Measurements from ENCODE around the gene BCAM.
"Not testable (repeated sequence)": the region's sequence is repeated elsewhere in the genome, so short reads cannot be mapped to it uniquely, and the experiment has no call there.

Gene BCAM, protein sequence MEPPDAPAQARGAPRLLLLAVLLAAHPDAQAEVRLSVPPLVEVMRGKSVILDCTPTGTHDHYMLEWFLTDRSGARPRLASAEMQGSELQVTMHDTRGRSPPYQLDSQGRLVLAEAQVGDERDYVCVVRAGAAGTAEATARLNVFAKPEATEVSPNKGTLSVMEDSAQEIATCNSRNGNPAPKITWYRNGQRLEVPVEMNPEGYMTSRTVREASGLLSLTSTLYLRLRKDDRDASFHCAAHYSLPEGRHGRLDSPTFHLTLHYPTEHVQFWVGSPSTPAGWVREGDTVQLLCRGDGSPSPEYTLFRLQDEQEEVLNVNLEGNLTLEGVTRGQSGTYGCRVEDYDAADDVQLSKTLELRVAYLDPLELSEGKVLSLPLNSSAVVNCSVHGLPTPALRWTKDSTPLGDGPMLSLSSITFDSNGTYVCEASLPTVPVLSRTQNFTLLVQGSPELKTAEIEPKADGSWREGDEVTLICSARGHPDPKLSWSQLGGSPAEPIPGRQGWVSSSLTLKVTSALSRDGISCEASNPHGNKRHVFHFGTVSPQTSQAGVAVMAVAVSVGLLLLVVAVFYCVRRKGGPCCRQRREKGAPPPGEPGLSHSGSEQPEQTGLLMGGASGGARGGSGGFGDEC

DNA sequence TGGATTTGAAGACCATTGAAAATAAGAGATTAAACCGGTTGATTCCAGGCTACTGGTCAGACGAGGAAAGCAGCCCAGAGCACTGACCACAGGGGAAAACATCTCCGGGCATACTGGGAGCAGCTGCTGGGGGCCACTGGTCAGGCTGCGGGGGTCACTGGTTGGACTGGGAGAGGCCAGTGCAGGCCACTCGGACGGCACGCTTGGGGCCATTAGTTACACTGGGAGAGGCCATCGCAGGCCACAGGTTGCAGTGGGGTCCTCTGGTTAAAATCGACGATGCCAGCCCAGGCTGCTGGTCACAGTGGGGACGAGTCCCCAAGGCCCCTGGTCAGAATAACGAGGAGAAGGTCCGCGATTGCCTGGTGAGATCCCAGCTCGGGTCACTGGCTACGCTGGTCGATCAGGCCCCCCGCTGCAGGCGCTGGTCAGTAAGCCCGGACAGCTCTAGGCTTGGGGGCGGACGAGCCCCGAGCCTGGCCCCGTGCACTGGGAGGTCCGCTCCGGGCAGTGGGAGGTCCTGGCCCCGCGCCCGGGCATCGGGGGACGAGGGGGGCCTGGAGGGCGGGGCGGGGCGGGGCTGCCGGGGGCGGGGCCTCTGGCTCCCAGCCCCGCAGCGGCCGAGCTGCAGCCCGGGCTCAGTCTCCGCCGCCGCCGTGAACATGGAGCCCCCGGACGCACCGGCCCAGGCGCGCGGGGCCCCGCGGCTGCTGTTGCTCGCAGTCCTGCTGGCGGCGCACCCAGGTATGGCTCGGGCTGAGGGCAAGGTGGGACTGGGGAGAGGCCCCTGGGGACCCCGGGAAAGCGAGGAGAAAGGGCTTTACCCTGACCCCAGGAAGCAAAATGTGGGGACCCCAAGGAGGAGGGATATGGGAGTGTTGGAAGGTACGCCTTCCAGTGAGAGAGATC, at the start of gene BCAM:
BCAM (plus strand) TSS at position 641 of the 909 bp plus-strand sequence; CDS start at position 663, 22 bp downstream.
- peak; percentile 60 for DNase-seq

DNA sequence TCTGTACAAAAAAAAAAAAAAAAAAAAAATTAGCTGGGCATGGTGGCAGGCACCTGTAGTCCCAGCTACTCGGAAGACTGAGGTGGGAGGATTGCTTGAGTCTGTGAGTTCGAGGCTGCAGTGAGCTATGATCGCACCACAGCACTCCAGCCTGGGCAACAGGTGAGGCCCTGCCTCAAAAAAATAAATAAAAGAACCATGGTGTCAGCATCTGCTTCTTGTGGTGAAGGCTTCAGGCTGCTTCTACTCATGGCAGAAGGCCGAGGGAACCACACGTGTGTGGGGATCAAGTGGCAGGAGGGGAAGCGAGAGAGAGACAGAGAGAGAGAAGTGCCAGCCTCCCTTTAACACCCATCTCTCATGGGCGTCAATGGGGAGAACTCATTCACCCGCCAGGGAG, 46.9 kb upstream of the BCAM start:
- DNase-seq, result no peak

DNA sequence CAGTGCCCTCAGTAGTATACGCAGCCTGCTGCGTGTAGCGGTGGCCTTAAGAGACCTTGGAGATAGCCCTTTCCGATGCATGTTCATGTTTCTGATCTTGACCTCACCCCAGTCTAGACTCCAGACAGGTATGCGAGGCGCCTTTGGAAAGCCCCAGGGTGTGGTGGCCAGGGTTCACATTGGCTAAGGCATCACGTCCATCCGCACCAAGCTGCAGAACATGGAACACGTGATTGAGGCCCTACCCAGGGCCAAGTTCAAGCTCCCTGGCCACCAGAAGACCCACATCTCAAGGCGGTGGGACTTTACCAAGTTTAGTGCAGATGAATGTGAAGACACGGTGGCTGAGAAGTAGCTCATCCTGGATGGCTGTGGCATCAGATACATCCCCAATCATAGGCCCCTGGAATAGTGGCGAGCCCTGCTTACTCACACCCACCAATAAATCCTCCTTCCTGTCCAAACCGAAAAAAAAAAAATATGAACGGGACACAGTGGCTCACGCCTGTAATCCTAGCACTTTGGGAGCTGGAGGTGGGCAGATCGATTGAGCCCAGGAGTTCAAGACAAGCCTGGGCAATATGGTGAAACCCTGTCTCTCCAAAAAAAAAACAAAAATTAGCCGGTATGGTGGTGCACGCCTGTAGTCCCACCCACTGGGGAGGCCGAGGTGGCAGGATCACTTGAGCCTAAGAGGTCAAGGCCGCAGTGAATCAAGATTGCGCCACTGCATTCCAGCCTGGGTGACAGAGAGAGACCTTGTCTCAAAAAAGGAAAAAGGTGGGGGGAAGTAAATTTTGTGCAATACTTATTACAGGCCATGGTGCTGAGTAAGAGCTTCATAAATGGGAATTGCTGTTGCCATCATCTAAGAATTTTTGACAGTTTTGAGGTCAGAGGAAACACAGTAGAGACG, 43.6 kb upstream of the BCAM start:
- DNase-seq, result no peak

DNA sequence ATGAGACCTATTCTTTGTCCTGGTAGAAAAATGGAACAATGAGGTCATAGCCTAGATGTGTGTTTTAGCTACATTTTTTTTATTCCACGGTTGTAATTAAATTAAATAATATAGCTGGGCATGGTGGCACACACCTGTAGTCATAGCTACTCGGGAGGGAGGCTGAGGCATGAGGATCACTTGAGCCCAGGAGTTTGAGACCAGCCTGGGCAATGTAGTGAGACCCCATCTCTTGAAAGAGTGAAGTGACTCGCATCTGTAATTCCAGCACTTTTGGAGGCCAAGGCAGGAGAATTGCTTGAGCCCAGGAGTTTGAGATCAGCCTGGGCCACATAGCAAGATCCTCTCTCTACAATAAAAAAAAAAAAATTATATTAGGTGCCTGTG, 43.0 kb upstream of the BCAM start:
- no peak for DNase-seq

DNA sequence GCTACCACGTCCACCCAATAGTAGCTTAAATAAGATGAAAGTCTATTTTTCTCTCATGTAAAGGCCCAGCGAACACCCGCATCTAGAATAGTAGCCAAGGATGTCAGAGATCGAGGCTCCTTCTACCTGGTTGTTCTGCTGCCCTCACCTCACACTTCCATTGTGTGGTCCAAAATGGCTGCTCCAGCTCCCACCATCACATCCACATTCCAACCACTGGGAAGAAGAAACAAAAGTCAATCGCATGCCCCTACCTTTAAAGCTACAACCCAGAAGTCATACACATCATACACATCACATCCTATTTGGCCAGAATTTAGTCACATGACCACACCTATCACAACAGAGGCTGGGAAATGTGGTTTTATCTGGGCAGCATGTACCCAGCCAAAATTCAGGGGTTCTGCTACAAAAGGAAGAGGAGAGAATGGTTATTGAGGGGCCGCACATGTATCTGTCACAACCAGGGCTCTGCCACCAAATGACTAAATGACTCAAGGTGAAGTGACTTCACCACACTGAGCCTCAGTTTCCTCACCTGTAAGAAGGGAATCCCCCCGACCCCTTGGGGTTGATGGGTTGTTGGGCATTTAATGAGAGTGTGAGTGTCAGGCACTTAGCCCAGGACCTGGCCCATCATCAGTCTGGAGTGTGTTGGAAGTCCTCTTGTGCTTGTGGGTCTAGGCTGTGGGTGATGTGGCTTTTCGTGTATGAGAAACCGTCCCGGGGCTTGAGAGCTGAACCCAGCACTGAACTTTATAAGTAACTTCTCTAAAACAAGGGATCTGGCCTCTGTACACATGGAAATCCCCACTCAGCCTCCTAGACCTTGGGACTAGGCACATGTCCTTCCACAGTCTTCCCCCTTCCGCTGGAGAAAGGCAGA, 41.4 kb upstream of the BCAM start:
- no peak for DNase-seq

DNA sequence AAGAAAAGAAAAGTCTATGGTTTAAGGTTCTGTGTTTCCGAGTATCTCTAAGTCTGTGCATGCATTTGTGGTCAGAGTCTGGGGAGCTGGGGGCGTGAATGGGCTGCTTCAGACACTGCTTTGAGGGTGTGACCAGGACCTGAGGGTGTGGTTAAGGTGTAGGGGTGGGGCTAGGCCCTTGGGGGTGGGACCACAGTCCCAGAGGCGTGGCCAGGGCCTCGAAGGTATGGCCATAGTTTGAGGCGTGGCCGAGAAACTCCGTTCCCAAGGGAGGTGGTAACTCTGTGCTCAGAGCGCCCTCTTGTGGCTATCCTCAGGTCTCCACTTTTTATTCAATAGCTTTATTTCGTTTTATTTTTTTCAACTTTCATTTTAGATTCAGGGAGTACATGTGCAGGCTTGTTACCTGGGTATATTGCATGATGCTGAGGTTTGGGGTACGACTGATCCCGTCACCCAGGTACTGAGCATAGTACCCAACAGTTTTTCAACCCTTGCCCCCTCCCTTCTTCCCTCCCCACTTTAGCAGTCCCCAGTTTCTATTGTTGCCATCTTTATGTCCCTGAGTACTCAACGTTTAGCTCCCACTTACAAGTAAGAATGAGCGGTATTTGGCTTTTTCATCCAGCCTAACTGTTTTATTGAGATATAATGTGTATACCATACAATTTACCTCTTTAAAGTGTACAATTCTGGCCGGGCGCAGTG, 38.2 kb upstream of the BCAM start:
- DNase-seq, result peak; percentile 99

DNA sequence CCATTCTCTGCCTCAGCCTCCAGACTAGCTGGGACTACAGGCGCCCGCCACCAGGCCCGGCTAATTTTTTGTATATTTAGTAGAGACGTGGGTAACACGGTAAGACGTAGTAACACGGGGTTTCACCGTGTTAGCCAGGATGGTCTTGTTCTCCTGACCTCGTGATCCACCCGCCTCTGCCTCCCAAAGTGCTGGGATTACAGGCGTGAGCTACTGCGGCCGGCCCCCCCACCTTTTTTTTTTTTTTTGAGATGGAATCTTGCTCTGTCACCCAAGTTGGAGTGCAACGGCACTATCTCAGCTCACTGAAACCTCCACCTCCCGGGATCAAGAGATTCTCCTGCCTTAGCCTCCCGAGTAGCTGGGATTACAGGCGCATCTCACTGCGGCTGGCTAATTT, 36.8 kb upstream of the BCAM start:
- DNase-seq, result not testable (repeated sequence)

DNA sequence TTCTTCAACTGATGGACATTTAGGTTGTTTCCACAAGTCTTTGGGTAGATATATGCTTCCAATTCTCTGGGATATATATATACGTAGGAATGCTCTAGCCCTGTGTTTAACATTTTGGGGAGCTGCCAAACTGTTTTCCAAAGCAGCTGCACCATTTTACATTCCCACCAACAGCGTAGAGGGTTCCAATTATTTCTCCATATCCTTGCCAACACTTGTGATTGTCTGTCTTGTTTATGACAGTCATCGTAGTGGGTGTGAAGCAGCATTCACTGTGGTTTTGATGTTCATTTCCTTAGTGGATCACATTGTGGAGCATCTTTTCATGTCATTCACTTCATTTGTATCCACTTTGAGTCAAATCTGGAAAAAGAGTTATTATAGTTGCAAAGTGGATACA, 35.9 kb upstream of the BCAM start:
- no peak for DNase-seq

DNA sequence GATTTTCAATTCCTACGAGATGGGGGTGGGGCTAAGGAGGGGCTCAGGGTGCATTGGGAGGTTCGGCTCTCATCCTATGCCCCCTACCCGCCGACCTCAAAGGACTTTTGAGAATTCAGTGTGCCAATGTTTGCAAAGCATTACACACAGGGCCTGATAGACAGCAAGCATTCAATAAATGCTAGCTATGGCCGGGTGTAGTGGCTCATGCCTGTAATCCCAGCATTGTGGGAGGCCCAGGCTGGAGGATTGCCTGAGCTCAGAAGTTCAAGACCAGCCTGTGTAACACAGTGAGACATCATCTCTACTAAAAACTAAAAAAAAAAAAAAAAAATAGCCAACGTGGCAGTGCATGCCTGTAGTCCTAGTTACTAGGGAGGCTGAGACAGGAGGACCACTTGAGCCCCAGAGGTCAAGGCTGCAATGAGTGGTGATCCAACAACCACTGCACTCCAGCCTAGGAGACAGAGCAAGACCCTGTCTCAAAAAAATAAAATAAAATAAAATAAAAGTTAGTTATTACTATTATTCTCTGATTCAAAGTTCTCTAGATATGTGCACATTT, 33.1 kb upstream of the BCAM start:
- no peak for DNase-seq

DNA sequence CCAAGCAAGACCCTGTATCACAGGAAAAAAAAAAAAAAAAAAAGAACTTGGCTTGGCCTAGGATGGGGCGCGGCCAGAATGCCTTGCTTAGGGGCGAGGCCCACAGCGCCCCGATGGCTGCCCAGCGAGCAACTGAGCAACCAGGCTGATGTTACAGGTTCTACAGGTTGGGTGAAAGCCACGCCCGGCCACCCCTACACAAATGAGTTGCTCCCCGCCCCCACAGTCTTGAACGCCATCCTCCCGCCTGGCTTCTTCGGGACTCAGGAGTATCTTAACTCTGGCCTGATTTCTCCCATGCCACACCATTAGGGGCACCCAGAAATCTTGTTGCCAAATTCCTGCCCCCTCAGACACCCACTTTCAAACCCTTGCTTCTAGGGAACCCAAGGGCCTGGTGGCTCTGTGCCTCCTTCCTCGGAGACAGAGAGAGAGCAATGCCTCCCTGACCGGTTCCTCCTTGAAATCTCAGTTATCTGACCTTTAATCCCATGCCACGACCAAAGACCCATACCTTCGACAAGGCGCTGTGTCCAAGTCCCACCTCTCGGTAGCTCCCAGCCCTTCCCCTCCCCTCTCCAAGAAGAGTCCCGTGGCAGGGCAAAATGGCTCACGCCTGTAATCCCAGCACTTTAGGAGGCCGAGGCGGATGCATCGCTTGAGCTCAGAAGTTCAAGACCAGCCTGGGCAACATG, 32.4 kb upstream of the BCAM start:
- no peak for DNase-seq

DNA sequence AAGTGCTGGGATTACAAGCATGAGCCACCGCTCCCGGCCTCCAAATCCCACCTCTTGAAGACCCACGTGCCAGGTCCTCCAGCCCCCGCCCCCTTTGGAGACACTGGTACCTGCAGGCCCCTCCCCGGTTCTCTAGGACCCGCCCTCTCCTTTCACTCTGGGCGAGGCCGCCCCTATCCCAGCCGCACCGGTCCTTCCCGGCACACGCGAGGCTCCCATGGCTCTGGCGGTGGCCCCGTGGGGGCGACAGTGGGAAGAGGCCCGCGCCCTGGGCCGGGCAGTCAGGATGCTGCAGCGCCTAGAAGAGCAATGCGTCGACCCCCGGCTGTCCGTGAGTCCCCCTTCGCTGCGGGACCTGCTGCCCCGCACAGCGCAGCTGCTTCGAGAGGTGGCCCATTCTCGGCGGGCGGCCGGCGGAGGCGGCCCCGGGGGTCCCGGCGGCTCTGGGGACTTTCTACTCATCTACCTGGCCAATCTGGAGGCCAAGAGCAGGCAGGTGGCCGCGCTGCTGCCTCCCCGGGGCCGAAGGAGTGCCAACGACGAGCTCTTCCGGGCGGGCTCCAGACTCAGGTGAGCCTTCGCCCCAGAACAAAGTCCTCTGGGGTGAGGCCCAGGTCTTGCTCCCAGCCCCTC, 31.1 kb upstream of the BCAM start, which contains the start of gene CBLC:
CBLC (plus strand) TSS at position 176 of the 633 bp plus-strand sequence; CDS start at position 218, 42 bp downstream.
- DNase-seq, result no peak

DNA sequence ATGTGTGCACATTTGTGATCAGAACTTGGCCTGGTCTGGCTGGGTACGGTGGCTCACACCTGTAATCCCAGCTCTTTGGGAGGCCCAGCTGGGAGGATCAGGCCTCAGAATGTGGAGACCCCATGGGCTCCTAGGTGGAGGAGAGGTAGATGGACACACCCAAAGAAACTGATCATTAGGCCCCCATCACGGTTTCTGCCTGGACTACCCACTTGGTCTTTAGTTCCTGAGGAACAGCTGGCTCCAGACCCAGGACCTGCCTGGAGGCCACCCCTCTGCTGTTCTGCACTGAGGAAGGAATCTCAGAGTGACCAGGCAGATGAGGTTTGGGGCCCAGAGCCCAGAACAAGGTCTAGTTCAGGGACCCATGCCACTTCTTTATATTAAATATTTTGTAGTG, 29.8 kb upstream of the BCAM start:
- DNase-seq, result no peak

DNA sequence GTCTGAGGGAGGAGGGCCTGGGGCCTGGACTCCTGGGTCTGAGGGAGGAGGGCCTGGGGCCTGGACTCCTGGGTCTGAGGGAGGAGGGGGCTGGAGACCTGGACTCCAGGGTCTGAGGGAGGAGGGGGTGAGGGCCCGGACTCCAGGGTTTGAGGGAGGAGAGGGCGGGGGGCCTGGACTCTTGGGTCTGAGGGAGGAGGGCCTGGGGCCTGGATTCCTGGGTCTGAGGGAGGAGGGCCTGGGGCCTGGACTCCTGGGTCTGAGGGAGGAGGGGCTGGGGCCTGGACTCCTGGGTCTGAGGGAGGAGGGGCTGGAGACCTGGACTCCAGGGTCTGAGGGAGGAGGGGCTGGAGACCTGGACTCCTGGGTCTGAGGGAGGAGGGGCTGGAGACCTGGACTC, 27.2 kb upstream of the BCAM start:
- DNase-seq, result not testable (repeated sequence)

DNA sequence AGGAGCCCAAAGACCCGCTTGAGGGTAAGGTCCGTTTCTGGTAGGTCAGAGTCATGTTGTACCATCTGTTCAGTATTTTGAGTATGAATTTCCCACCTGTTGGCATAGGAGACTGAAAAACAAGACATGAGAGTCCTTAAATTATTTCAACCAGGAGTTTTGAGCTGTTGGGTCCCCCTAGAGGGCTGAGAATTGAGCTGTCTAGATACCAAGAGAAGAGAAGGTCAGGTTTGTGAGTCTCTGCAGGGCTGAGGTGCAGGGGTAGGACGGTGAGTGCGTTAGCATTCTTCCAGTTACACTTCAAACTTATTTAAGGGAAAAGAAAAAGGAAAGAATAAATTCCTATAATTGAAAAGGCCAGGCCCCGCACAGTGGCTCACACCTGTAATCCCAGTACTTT, 26.2 kb upstream of the BCAM start:
- peak; percentile 35 for DNase-seq

DNA sequence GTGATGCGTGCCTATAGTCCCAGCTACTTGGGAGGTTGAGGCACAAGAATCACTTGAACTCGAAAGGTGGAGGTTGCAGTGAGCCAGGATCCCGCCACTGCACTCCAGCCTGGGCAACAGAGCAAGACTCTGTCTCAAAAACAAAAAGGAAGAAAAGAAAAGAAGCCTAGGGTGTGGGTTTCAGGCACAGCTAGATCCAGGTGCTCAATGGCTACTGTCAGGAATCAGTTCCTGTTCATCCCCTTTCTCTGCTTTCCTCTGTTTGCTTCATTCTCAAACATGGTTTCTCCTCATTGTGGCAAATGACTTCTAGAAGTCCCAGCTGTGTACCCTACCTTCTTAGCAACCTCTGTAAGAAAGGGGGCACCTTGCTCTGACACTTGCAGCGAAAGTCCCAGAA, 25.4 kb upstream of the BCAM start:
- DNase-seq, result no peak

DNA sequence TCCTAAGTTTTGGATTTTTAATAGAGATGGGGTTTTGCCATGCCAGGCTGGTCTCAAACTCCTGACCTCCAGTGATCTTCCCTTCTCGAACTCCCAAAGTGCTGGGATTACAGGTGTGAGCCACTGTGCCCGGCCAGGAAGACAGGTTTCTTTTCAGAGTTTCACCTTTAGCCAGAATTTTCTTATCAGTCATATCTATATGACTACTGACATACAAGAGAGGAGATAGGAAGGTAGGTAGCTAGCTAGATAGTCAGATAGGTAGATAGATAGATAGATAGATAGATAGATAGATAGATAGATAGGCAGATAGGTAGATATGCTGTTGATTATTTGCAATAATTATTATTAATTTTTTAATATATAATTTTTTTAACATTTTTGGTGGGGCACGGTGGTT, 23.6 kb upstream of the BCAM start:
- no peak for DNase-seq

DNA sequence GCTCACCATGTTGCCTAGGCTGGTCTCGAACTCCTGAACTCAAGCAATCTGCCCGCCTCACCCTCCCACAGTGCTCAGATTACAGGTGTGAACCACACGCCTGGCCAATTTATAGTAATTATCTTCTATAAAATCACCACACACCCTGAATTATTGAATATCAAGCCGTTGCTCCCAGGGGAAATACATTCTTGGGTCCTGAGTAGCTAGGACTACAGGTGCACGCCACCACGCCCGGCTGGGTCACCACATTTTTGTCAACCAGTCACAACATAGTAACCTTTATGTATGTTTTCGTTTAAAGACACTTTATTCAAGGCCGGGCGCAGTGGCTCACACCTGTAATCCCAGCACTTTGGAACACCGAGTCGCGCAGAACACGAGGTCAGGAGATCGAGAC, 22.9 kb upstream of the BCAM start:
- no peak for DNase-seq

DNA sequence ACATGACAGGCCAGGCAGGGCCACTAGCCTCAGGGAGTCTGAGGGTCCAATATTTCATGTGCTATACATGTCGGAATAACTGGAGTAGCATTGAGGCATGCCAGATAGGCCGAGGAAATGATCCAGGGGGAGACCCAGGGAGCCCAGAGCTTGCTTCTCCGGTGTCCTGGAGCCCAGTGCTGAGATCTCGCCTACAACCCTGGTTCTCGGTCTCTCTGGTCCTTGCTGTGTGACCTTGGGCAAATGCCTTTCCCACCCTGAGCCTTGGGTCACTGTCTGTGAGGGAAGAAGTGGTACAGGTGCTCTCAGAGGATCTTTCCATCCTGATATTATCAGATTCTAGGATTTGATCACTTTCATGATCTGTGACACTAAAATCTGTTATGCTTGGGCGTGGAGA, 19.9 kb upstream of the BCAM start:
- DNase-seq, result no peak

DNA sequence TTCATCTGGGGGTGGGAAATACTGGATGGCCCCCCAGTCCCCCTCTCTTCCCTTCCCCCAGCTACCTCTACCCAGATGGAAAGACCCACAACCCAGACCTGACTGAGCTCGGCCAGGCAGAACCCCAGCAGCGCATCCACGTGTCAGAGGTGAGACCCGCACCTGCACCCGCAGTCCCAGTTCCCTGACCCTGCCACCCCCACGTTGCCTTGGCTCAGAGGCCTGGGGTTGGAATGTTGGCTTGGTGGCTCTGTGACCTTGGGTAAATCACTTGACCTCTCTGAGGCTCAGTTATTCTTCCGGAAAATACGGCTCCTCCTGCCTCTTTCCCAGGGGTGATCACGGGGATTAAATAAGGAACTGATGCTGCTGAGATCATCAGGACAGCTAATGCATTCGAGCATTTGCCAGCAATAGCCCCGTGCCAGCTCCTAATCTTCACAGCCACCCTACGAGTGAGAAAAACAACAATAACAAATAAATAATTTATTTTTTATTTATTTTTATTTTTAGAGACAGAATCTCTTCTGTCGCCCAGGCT, 18.9 kb upstream of the BCAM start:
- DNase-seq, result no peak

Data from hematopoietic multipotent progenitor cell treated with erythropoietin and hydrocortisone succinate and interleukin-3 and kit ligand, for 6 days (in vitro differentiated cells).